ENCODE results near the gene PLCL1. TPM values are rescaled to one million over a fixed set of nuclear protein-coding genes. Genes with fewer than 3 reads are reported as not detected.

PLCL1 gene
- 0.06 TPM in 1 of 2 replicates, not detected in the other for total RNA-seq (2014; rRNA removed)
- not detected for polyA plus RNA-seq (2012)

- peak; percentile 78 for DNase-seq (ENCODE audit: low read depth)
Measured at GRCh38 chr2:197804049-197804757, at the start of gene PLCL1. TSS of gene PLCL1 (plus strand) at chr2:197804593.

GRCh38 chr2:197759013-197759412 lies 45.4 kb upstream of the PLCL1 start:
- no peak for DNase-seq (ENCODE audit: low read depth)

- no peak for DNase-seq (ENCODE audit: low read depth)
Measured at GRCh38 chr2:197759625-197760292, 44.6 kb upstream of the PLCL1 start.

GRCh38 chr2:197760293-197760657 lies 44.1 kb upstream of the PLCL1 start:
- no peak for DNase-seq (ENCODE audit: low read depth)

- peak; percentile 40 for DNase-seq (ENCODE audit: low read depth)
Measured at GRCh38 chr2:197777823-197778407, 26.5 kb upstream of the PLCL1 start.

- DNase-seq (ENCODE audit: low read depth): no peak
Measured at GRCh38 chr2:197779261-197779660, 25.1 kb upstream of the PLCL1 start.

GRCh38 chr2:197782126-197782525 lies 22.3 kb upstream of the PLCL1 start:
- DNase-seq (ENCODE audit: low read depth): no peak

- no peak for DNase-seq (ENCODE audit: low read depth)
Measured at GRCh38 chr2:197784956-197785941, 19.1 kb upstream of the PLCL1 start, which contains the start of gene BOLL. TSS of gene BOLL (minus strand) at chr2:197785319. CDS start at chr2:197781850, 3,469 bp downstream.

GRCh38 chr2:197786010-197786877 lies 18.1 kb upstream of the PLCL1 start:
- peak; percentile 13 for DNase-seq (ENCODE audit: low read depth)

- no peak for DNase-seq (ENCODE audit: low read depth)
Measured at GRCh38 chr2:197793456-197793855, 10.9 kb upstream of the PLCL1 start.

- no peak for DNase-seq (ENCODE audit: low read depth)
Measured at GRCh38 chr2:197795277-197795676, 9.1 kb upstream of the PLCL1 start.

GRCh38 chr2:197798187-197798586 lies 6.2 kb upstream of the PLCL1 start:
- DNase-seq (ENCODE audit: low read depth): no peak

- peak; percentile 84 for DNase-seq (ENCODE audit: low read depth)
Measured at GRCh38 chr2:197799068-197799467, 5.3 kb upstream of the PLCL1 start.

GRCh38 chr2:197800091-197800490 lies 4.3 kb upstream of the PLCL1 start:
- no peak for DNase-seq (ENCODE audit: low read depth)

- no peak for DNase-seq (ENCODE audit: low read depth)
Measured at GRCh38 chr2:197801033-197801432, 3.4 kb upstream of the PLCL1 start.

GRCh38 chr2:197803033-197803444 lies 1.4 kb upstream of the PLCL1 start:
- DNase-seq (ENCODE audit: low read depth): peak; percentile 48

GRCh38 chr2:197804758-197805714 lies 643 bp downstream of the PLCL1 start:
- no peak for DNase-seq (ENCODE audit: low read depth)

GRCh38 chr2:197805715-197806633 lies 1.6 kb downstream of the PLCL1 start:
- no peak for DNase-seq (ENCODE audit: low read depth)

Measured in LHCN-M2 (cell line).